K562 (cell line): ENCODE data around the gene CACTIN. TPM values are rescaled to one million over a fixed set of nuclear protein-coding genes. Genes with fewer than 3 reads are reported as not detected.

ENCODE experiments used
- ARHGAP35 ChIP-seq: fragments of 450-650 bp; IDR thresholded peaks from 2 replicates; pipeline ENCODE4 v1.6.1; 2018; ENCODE audit not compliant: partially characterized antibody
- CREB1 ChIP-seq, 2 experiments: sonication (generic) in 1 of 2; formaldehyde crosslinking in 1 of 2; IDR thresholded peaks; 2 replicates each; pipeline versions ENCODE4 v1.6.1 to v1.8.0; 2012 to 2022; ENCODE audit warnings: inconsistent platforms in 1 of 2, mild to moderate bottlenecking in 1 of 2, missing genetic modification reagents in 1 of 2, moderate library complexity in 1 of 2
- DNMT1 ChIP-seq: fragments of 450-650 bp; IDR thresholded peaks from 2 replicates; pipeline ENCODE4 v1.6.1; 2016; ENCODE audit warnings: antibody characterized with exemption, mild to moderate bottlenecking
- DPF2 ChIP-seq: fragments of 450-650 bp; IDR thresholded peaks from 2 replicates; pipeline ENCODE4 v1.6.1; 2016
- ELF4 ChIP-seq: fragments of 450-650 bp; formaldehyde crosslinking; IDR thresholded peaks from 2 replicates; pipeline ENCODE4 v1.4.0; 2022; ENCODE audit warnings: missing genetic modification characterization
- GABPB2 ChIP-seq: fragments of 250-450 bp; sonication (Bioruptor Pico); conservative IDR thresholded peaks from 2 replicates; pipeline ENCODE4 v1.5.1; 2021; ENCODE audit warnings: mild to moderate bottlenecking
- HEY1 ChIP-seq: fragments of 250-450 bp; sonication (Bioruptor Pico); IDR thresholded peaks from 2 replicates; pipeline ENCODE4 v1.5.0; 2020; ENCODE audit warnings: mild to moderate bottlenecking, moderate library complexity, borderline replicate concordance
- HNRNPUL1 ChIP-seq: fragments of 200-400 bp; formaldehyde crosslinking; IDR thresholded peaks from 2 replicates; pipeline ENCODE4 v1.6.1; 2017; ENCODE audit warnings: low read length
- NCOA6 ChIP-seq: fragments of 450-650 bp; IDR thresholded peaks from 2 replicates; pipeline ENCODE4 v1.6.1; 2017; ENCODE audit warnings: mild to moderate bottlenecking
- NR1H2 ChIP-seq: sonication (generic); formaldehyde crosslinking; IDR thresholded peaks from 2 replicates; pipeline ENCODE4 v1.4.0; 2020; ENCODE audit warnings: mild to moderate bottlenecking, missing genetic modification reagents
- NR3C1 ChIP-seq: sonication (generic); formaldehyde crosslinking; IDR thresholded peaks from 2 replicates; pipeline ENCODE4 v1.8.1; 2022; ENCODE audit warnings: missing genetic modification reagents
- PPARD ChIP-seq: fragments of 250-450 bp; sonication (Bioruptor Pico); IDR thresholded peaks from 2 replicates; pipeline ENCODE4 v1.8.0; 2022; ENCODE audit warnings: inconsistent platforms, mild to moderate bottlenecking, moderate library complexity
- PRMT5 ChIP-seq: sonication (generic); formaldehyde crosslinking; IDR thresholded peaks from 2 replicates; pipeline ENCODE4 v1.5.0; 2020; ENCODE audit warnings: missing genetic modification reagents
- PTBP1 ChIP-seq: fragments of 200-400 bp; formaldehyde crosslinking; IDR thresholded peaks from 2 replicates; pipeline ENCODE4 v1.6.1; 2017; ENCODE audit warnings: low read depth, low read length
- USF2 ChIP-seq: sonication (generic); formaldehyde crosslinking; IDR thresholded peaks from 2 replicates; pipeline ENCODE4 v1.5.0; 2020; ENCODE audit warnings: missing genetic modification reagents
- ZNF318 ChIP-seq, 2 experiments: fragments of 450-650 bp; IDR thresholded peaks; 2 replicates each; pipeline ENCODE4 v1.6.1; 2016; ENCODE audit warnings: mild to moderate bottlenecking in 2 of 2, borderline replicate concordance in 1 of 2, low read depth in 1 of 2, moderate library complexity in 1 of 2
- ZNF57 ChIP-seq: fragments of 450-650 bp; formaldehyde crosslinking; IDR thresholded peaks from 2 replicates; pipeline ENCODE4 v1.4.0; 2020; ENCODE audit warnings: mild to moderate bottlenecking, moderate library complexity
- polyA plus RNA-seq, 8 experiments: library from polyadenylated mRNA; depleted of rRNA in 4 of 8; stranded (reverse) in 5 of 8; unstranded in 3 of 8; fragments of >200 nt; fragmentation: Nextera tagmentation in 2 of 8; fragmentation: Illumina TruSeq in 1 of 8; extraction: Ambion mirVana in 2 of 8; extraction: Trizol in 1 of 8; gene quantifications; 2 replicates each; pipeline versions ENCODE4 v1.2.1 to v1.2.3, GENCODE V29; 2011 to 2014; ENCODE audit warnings: inconsistent platforms in 1 of 8, missing spikeins in 1 of 8
- total RNA-seq, 7 experiments: library from RNA; depleted of rRNA in 6 of 7; stranded (reverse); fragments of >200 nt in 6 of 7; fragmentation: Illumina TruSeq in 2 of 7; extraction: Trizol in 2 of 7; gene quantifications; 2 replicates each; pipeline versions ENCODE4 v1.2.1 to v1.2.3, GENCODE V29; 2011 to 2021; ENCODE audit warnings: low replicate concordance in 1 of 7

The CACTIN gene
- total and polyA plus RNA-seq, 9 of the 15 experiments (the other 6 are each of a cell fraction or from before 2014, with no cell fraction given) = 0.15 to 49.2 (median 15.0) TPM

- TF ChIP-seq PPARD (CRISPR knock-in tag) (no peak), HNRNPUL1 (no peak), PTBP1 (no peak), USF2 (no peak), DNMT1 (no peak), DPF2 (no peak), NR3C1 (CRISPR knock-in tag) (no peak), GABPB2 (CRISPR knock-in tag) (no peak), CREB1 (IDR thresholded peaks at IDR 0.05) (no peak), CREB1 (CRISPR knock-in tag; IDR thresholded peaks at IDR 0.05) (no peak), ELF4 (CRISPR knock-in tag) (no peak), ZNF57 (CRISPR knock-in tag) (no peak), ARHGAP35 (no peak), PRMT5 (CRISPR knock-in tag) (no peak), HEY1 (no peak), ZNF318 (IDR thresholded peaks at IDR 0.05; ENCODE audit: borderline replicate concordance in 1 of 2, low read depth in 1 of 2) (no peak), NR1H2 (CRISPR knock-in tag) (no peak), NCOA6 (no peak)
These were observed 8.3 kb downstream of the CACTIN start (continued) for GRCh38 chr19:3618144-3618810.
